Renal cortex interstitium (tissue), 15 donors: ENCODE data around the gene NT5C3B. TPM values are rescaled to one million over a fixed set of nuclear protein-coding genes. Genes with fewer than 3 reads are reported as not detected.
"Not testable (repeated sequence)": the region's sequence is repeated elsewhere in the genome, so short reads cannot be mapped to it uniquely, and the experiment has no call there.

Experiments
- DNase-seq, 11 donors: peaks; one replicate each; pipeline ENCODE4 v3.0.0-alpha.2; 2013; ENCODE audit warnings: low read depth in 9 of 11, low spot score in 4 of 11; ENCODE audit errors: extremely low read depth in 1 of 11
- long read RNA-seq, 16 experiments: transcript quantifications; one replicate each; lab custom pipeline, GENCODE V29; 2026
- polyA plus RNA-seq, 3 donors: library from polyadenylated mRNA; unstranded; fragments of 120-200 nt; gene quantifications; one replicate each; pipeline ENCODE4 v1.2.1, GENCODE V29; 2013; ENCODE audit not compliant: insufficient read length in 3 of 3

The NT5C3B gene
- polyA plus RNA-seq, result 10 to 100 TPM; 79.5 to 95.7 (median 89.9) TPM
- long read RNA-seq, donor 1, transcript NT5C3B-216 (8 exons, 1,534 nt), result major isoform, 13 of 35 reads
- long read RNA-seq, donor 1, partial matches to known transcripts, result 11 of 35 reads
- long read RNA-seq, donor 1, other reads (novel, unspliced or antisense), result 0 of 35 reads
- long read RNA-seq, donor 2, transcript NT5C3B-216 (8 exons, 1,534 nt), result major isoform, 7 of 24 reads
- long read RNA-seq, donor 2, partial matches to known transcripts, result 13 of 24 reads
- long read RNA-seq, donor 2, other reads (novel, unspliced or antisense), result 0 of 24 reads
- long read RNA-seq, donor 3, transcript NT5C3B-216 (8 exons, 1,534 nt), result major isoform, 28 of 69 reads
- long read RNA-seq, donor 3, transcript NT5C3B-206 (9 exons, 1,573 nt), result minor isoform, 5 of 69 reads
- long read RNA-seq, donor 3, transcript NT5C3B-203 (9 exons, 975 nt), result minor isoform, 5 of 69 reads
- long read RNA-seq, donor 3, partial matches to known transcripts, result 27 of 69 reads
- long read RNA-seq, donor 3, other reads (novel, unspliced or antisense), result 0 of 69 reads
- long read RNA-seq, donor 4, transcript NT5C3B-216 (8 exons, 1,534 nt), result major isoform, 21 of 47 reads
- long read RNA-seq, donor 4, partial matches to known transcripts, result 17 of 47 reads
- long read RNA-seq, donor 4, other reads (novel, unspliced or antisense), result 0 of 47 reads
- long read RNA-seq, donor 5, result 0 reads
- long read RNA-seq, donor 6, transcript NT5C3B-216 (8 exons, 1,534 nt), result major isoform, 15 of 40 reads
- long read RNA-seq, donor 6, partial matches to known transcripts, result 18 of 40 reads
- long read RNA-seq, donor 6, other reads (novel, unspliced or antisense), result 0 of 40 reads
- long read RNA-seq, donor 7, transcript NT5C3B-203 (9 exons, 975 nt), result minor isoform, 6 of 38 reads
- long read RNA-seq, donor 7, transcript NT5C3B-216 (8 exons, 1,534 nt), result major isoform, 15 of 38 reads
- long read RNA-seq, donor 7, partial matches to known transcripts, result 14 of 38 reads
- long read RNA-seq, donor 7, other reads (novel, unspliced or antisense), result 0 of 38 reads
- long read RNA-seq, donor 8, result 0 reads
- long read RNA-seq, donor 9, transcript NT5C3B-216 (8 exons, 1,534 nt), result major isoform, 10 of 44 reads
- long read RNA-seq, donor 9, partial matches to known transcripts, result 26 of 44 reads
- long read RNA-seq, donor 9, other reads (novel, unspliced or antisense), result 0 of 44 reads
- long read RNA-seq, donor 10, transcript NT5C3B-216 (8 exons, 1,534 nt), result major isoform, 13 of 41 reads
- long read RNA-seq, donor 10, partial matches to known transcripts, result 20 of 41 reads
- long read RNA-seq, donor 10, other reads (novel, unspliced or antisense), result 0 of 41 reads
- long read RNA-seq, donor 11, transcript NT5C3B-216 (8 exons, 1,534 nt), result major isoform, 11 of 41 reads
- long read RNA-seq, donor 11, partial matches to known transcripts, result 23 of 41 reads
- long read RNA-seq, donor 11, other reads (novel, unspliced or antisense), result 0 of 41 reads
- long read RNA-seq, donor 12, transcript NT5C3B-216 (8 exons, 1,534 nt), result major isoform, 6 of 15 reads
- long read RNA-seq, donor 12, partial matches to known transcripts, result 7 of 15 reads
- long read RNA-seq, donor 12, other reads (novel, unspliced or antisense), result 0 of 15 reads
- long read RNA-seq, donor 13, result 0 reads
- long read RNA-seq, donor 14, transcript NT5C3B-203 (9 exons, 975 nt), result minor isoform, 5 of 57 reads
- long read RNA-seq, donor 14, transcript NT5C3B-216 (8 exons, 1,534 nt), result major isoform, 18 of 57 reads
- long read RNA-seq, donor 14, partial matches to known transcripts, result 21 of 57 reads
- long read RNA-seq, donor 14, other reads (novel, unspliced or antisense), result 8 of 57 reads
- long read RNA-seq, donor 15, transcript NT5C3B-216 (8 exons, 1,534 nt), result major isoform, 6 of 19 reads
- long read RNA-seq, donor 15, partial matches to known transcripts, result 12 of 19 reads
- long read RNA-seq, donor 15, other reads (novel, unspliced or antisense), result 0 of 19 reads
- long read RNA-seq, donor 16, transcript NT5C3B-216 (8 exons, 1,534 nt), result major isoform, 34 of 163 reads
- long read RNA-seq, donor 16, transcript NT5C3B-206 (9 exons, 1,573 nt), result minor isoform, 5 of 163 reads
- long read RNA-seq, donor 16, transcript NT5C3B-203 (9 exons, 975 nt), result minor isoform, 17 of 163 reads
- long read RNA-seq, donor 16, partial matches to known transcripts, result 91 of 163 reads
- long read RNA-seq, donor 16, other reads (novel, unspliced or antisense), result 8 of 163 reads

DNA sequence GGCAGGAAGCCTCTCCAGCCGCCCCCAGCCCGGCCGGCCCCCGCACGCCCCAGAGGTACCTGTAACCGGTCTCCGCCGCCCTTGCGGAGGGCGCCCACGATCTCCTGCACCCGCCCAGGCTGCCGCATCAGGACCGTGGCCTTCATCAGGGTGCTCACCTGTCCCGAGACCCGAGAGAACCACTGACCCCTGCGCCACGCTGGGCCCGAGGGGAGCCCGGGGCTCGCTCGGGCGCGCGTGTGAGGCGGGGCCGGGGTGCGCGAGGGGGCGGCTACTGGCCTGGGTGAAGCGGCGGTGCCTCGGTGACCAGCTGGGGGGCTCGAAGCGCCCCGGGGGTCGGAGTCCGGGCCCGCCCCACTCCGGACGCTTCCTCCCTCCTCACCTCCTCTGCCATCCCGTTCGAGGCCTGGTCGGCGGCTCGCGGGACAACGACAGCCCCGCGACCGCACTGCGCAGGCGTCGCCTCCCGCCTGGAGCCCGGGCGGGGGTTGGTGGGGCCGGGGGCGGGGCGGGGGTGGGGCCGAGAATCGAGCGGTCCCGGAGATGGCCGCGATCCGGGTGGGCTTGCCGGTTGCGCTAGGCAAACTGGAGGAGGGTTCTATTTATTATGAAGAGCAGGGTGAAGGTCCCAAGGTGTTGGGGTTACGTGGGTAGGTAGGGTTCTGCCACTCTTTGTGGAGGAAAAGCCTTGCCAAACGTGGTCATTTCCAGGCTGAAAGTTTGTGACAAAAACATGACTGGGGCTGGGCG lies at the start of gene NT5C3B:
TSS of gene NT5C3B (minus strand) at position 433 of the 750 bp plus-strand sequence. CDS start at position 394, 39 bp downstream.
- peak in 5 of 11 donors; percentile 34 to 63 (median 54) for DNase-seq

- no peak for DNase-seq
Observed at GRCh38 chr17:41885733-41886132, 49.7 kb upstream of the NT5C3B start.

DNA sequence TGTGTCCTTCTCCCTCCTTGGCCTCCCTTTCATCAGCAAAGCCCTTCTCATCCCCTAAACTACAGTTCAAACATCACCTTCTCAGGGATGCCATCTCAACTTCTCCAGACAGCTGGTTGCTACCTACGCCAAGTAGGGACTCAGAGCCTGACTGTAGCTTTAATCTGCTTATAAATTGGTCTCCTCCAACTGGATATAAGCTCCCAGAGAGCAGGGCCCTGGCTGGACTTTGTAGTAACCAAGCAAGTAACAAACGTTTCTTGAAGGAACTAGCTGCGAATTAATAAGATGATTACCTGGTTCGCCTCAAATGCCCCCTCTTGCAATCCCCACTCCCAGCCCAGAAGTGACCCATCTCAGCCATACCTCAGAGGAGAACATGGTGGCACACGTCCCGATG lies 46.7 kb upstream of the NT5C3B start:
- no peak for DNase-seq

DNA sequence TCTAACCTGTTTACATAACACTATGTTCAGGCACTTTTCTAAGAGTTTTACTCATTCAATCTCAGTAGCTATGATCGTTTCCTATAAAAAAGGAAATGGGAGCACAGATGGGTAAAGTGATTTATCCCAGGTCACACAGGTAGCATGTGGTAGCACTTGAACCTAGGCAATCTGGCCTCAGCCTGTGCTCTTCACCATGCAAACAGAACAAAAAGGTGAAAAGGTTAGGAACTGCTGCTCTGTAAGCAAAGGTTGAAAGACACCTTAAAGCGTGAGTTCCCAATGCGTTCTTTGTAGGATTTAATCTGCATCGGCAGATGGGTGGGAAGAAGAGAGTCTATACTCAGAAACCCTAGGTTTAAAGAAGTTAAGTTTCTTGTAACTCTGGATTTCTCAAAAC lies 44.1 kb upstream of the NT5C3B start:
- DNase-seq, result no peak

- not testable (repeated sequence) for DNase-seq
Observed at GRCh38 chr17:41874293-41874670, 38.2 kb upstream of the NT5C3B start.

DNA sequence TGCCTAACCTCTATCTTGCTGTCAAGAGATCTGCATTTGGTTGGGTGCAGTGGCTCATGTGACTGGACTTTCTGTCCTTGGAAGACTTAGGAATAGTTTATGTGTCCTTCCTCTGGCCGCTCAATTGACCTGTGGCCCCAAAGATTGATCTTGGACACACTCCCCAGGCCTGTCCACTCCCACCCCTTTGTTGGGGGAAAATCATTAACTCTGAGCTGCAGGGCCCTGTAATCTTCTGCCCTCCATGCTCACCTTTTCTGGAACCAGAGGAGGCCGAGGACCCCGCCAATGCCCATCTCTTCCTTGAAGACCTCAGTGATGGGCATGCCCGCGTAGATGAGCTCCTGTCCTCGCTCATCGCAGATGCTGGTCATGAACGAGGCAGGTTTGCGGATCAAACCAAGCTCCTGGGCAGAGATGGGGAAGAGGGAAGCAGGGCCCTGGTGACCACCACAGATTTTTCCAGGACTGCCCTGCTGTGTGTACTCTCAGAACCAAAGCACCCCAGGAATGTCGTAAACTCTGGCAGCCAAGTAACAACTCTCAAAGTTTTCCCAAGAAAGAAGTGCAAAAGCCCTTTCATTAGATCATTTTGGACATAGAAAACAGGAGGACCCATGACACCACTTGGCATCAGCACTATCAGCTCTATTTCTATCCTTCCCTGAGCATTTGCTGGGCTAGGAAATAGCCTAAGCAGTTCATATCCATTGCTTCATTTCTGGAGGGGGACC lies 37.7 kb upstream of the NT5C3B start:
- no peak for DNase-seq

DNA sequence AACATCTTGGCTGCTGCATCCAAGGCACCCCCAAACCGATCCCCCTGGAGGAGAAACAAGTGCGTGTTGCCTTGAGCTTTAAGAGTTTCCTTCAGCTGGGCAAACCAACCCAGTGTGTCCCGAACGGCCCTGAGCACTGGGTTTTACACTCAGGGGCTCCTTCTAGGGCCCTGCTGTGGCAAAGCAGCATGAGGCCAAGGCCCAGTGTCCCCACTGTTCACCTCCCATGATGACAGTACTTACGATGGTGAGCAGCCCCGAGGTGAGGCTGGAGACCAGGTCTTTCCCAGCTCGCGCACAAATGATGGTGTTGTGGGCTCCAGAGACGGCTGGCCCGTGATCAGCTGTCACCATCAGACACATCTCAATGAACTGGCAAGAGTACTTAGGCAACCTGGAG lies 35.8 kb upstream of the NT5C3B start:
- no peak for DNase-seq

DNA sequence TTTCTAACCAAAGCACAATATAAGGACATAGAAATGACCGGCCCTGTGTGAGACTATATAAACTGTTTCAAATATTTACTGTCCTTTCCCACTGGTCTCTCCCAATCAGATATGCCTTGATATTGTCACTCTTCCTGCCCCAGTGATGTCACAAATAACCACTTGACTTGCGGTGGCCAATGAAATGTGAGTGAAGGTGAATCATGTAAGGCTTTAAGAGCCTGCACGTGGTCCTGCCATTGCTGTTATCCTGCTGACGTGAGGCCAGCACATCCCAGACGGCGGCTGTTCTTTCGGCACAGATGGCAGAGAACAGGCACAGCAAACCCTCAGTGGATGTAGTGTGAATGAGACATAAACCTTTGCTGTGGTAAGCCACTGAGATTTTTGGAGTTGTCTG lies 34.6 kb upstream of the NT5C3B start:
- DNase-seq, result no peak

- no peak for DNase-seq
Observed at GRCh38 chr17:41870097-41870496, 34.1 kb upstream of the NT5C3B start.

DNA sequence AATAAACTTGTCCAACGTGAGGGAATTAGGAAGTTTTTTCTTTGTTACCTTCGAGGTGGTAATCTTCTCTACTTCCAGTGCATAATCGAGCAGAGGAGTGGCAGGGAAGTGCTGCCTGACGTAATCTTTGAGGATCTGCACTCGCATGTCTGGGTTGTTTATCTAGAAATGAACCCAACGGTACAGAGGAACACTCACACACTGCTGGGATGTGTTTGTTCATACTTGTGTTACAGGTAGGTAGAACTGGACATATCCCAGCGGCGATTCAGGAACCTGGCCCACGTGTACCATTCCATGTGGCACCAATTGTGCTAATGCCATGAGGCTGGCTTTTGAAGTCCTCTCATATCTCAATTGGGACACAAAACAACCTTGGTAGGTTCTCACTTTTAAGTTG lies 33.4 kb upstream of the NT5C3B start:
- DNase-seq, result no peak

DNA sequence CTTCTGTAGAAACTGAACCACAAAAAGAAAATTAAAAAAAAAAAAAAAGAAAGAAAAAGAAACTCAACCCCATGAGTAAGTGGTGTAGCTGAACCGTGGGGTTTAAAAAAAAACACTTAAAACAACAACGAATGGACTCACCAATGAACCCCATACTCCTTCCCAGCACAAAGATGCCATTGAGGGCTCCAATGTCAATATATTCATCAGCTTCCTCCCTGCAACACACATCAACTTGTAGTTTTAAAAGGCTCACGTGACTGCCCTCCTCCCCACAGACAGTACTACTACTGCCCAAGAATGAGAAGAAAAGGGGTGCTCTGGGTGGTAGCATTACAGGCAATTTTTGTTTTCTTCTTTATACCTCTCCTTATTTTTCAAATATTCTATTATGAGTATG lies 32.5 kb upstream of the NT5C3B start:
- no peak for DNase-seq

- peak in 1 of 11 donors; percentile 25 for DNase-seq
Observed at GRCh38 chr17:41865596-41865893, 29.5 kb upstream of the NT5C3B start.

DNA sequence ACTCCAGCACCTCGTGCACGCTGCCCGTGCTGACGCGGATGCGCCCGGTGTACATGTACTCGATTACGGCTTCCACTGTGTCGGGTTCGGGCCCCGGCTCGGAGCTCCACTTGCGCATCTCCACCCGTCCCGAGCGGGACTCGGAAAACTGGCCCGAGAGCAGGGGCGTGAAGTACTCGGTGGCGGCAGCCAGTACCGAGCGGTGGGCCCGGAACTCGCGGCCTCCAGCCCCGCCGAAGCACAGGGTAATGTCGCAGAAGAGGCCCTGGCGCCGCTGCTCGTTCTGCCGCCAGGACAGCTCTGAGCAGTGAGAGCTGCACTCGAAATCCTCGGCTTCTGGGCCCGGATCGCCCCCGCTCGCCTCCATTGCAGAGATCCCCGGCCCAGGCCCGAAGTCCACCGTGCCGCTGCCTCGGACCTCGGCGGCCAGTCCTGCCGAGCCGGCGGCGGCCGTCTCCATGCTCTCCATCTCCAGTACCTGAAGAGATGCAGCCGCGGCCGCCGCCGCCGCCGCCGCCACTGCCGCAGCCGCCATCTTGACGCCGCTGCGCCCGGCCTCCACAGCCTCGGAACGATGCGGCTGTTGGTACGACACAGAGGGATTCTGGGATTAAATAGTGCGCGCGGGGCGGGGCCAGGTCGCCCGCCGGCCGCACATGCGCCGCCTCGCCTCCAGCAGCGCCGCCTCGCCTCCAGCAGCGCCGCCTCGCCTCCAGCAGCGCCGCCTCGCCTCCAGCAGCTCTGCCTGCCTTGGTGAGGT lies 29.0 kb upstream of the NT5C3B start, which contains the start of gene KLHL11:
TSS of gene KLHL11 (minus strand) at position 588 of the 760 bp plus-strand sequence. CDS start at position 535, 53 bp downstream.
- peak; percentile 54 to 90 (median 86) for DNase-seq

DNA sequence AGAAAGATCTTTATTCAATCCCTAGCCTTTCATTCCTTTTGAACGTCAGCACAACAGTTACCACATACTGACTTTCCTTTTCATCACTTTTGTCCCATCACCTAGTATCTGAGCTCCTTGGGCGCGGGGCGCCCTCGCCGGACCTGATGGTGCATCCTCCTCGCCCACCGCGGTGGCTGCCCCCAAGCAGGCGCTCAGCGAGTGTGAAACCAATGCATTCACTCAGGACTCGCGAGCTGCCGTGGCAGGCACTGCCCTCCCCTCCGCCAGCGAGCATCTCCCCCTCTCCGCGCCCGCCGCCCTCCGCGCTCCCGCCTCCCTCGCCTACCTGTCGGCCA lies 28.4 kb upstream of the NT5C3B start:
- DNase-seq, result peak in 2 of 11 donors; percentile 15 to 32

DNA sequence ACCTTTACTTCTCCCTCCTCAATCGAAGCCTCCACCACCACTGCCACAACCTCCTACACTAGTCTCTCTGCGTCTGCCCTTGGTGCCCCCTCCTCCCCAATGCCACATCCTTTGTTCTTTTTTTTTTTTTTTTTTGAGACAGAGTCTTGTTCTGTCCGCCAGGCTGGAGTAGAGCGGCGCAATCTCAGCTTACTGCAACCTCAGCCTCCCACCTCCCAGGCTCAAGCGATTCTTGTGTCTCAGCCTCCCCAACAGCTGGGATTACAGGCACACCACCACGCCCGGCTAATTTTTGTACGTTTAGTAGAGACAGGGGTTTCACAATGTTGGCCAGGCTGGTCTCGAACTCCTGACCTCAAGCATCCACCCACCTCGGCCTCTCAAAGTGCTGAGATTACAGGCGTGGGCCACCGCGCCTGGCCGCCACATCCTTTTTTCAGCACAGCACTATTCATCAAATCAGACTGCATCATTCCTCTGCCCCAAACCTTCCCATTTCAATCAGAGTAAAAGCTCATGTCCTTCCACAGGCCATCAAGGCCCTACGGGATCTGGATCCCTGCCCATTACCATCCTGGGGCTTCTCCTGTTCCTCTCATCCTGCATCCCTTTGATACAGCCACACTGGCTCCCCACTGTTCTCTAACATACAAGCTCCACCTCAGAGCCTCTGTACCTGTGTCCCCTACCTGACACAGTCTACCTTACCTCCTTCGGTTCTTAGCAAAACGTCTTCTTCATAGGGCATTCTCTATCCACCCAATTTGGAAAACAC lies 27.2 kb upstream of the NT5C3B start:
- no peak for DNase-seq
